ENCODE measurements around the gene INHA. TPM values are rescaled to one million over a fixed set of nuclear protein-coding genes. Genes with fewer than 3 reads are reported as not detected.

The INHA gene
- total RNA-seq, 1 donor from 2014 or later, result not detected

Other genes with a start within 250 kb of the INHA start
- gene RESP18, start 239.6 kb upstream of the INHA start, total RNA-seq, result not detected in 2 replicates
- 48.9 and 50.9 TPM in 2 replicates for gene DNPEP, start 184.4 kb upstream of the INHA start, total RNA-seq
- gene DES, start 153.9 kb upstream of the INHA start, total RNA-seq, result not detected in 2 replicates
- 1.6 and 1.7 TPM in 2 replicates for gene SPEG, start 137.5 kb upstream of the INHA start, total RNA-seq
- 33.8 and 33.9 TPM in 2 replicates for gene GMPPA, start 73.4 kb upstream of the INHA start, total RNA-seq
- gene ASIC4, start 57.8 kb upstream of the INHA start, total RNA-seq, result not detected in 2 replicates
- 37.0 and 53.7 TPM in 2 replicates for gene CHPF, start 28.5 kb upstream of the INHA start, total RNA-seq
- 0.05 and 0.29 TPM in 2 replicates for gene TMEM198, start 28.3 kb upstream of the INHA start, total RNA-seq
- 11.9 and 20.6 TPM in 2 replicates for gene OBSL1, start 771 bp upstream of the INHA start, total RNA-seq
- 5.6 and 12.3 TPM in 2 replicates for gene STK11IP, start 25.5 kb downstream of the INHA start, total RNA-seq
- gene SLC4A3, start 55.3 kb downstream of the INHA start, total RNA-seq, result 2.0 TPM in 2 replicates

All from glomerular endothelial cell (primary cell).